Measurements from ENCODE around the gene OAS3.
"Not testable (repeated sequence)": the region's sequence is repeated elsewhere in the genome, so short reads cannot be mapped to it uniquely, and the experiment has no call there.

OAS3 gene, protein sequence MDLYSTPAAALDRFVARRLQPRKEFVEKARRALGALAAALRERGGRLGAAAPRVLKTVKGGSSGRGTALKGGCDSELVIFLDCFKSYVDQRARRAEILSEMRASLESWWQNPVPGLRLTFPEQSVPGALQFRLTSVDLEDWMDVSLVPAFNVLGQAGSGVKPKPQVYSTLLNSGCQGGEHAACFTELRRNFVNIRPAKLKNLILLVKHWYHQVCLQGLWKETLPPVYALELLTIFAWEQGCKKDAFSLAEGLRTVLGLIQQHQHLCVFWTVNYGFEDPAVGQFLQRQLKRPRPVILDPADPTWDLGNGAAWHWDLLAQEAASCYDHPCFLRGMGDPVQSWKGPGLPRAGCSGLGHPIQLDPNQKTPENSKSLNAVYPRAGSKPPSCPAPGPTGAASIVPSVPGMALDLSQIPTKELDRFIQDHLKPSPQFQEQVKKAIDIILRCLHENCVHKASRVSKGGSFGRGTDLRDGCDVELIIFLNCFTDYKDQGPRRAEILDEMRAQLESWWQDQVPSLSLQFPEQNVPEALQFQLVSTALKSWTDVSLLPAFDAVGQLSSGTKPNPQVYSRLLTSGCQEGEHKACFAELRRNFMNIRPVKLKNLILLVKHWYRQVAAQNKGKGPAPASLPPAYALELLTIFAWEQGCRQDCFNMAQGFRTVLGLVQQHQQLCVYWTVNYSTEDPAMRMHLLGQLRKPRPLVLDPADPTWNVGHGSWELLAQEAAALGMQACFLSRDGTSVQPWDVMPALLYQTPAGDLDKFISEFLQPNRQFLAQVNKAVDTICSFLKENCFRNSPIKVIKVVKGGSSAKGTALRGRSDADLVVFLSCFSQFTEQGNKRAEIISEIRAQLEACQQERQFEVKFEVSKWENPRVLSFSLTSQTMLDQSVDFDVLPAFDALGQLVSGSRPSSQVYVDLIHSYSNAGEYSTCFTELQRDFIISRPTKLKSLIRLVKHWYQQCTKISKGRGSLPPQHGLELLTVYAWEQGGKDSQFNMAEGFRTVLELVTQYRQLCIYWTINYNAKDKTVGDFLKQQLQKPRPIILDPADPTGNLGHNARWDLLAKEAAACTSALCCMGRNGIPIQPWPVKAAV

GRCh38 chr12:112937741-112938719 lies at the start of gene OAS3:
OAS3 (plus strand) TSS chr12:112938474; CDS start chr12:112938531, 57 bp downstream.
- peak; percentile 70 for DNase-seq (ENCODE audit: low spot score)
- no peak for FAIRE-seq

GRCh38 chr12:112891093-112892024 lies 46.9 kb upstream of the OAS3 start:
- FAIRE-seq (no peak), DNase-seq (ENCODE audit: low spot score) (no peak)

DNA sequence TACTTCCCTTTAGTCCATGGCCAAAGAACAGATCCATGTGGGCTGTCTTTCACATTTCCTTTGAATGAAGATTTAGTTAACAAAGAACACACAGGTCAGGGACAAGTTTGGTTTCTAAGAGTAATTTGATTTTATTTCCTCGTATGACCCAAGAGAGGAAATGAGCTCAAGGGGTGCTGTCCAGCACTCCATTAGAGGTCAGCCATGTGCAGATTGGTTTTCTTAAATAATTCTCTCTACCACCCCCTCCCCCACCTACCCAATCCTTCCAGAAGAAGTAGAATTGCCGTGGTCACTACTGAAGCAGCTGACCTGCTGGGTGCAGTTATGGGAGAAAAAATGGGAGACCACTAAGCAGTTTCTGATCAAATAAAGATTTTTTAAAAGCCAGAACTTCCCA lies 45.4 kb upstream of the OAS3 start:
- DNase-seq (ENCODE audit: low spot score) = no peak
- no peak for FAIRE-seq

DNA sequence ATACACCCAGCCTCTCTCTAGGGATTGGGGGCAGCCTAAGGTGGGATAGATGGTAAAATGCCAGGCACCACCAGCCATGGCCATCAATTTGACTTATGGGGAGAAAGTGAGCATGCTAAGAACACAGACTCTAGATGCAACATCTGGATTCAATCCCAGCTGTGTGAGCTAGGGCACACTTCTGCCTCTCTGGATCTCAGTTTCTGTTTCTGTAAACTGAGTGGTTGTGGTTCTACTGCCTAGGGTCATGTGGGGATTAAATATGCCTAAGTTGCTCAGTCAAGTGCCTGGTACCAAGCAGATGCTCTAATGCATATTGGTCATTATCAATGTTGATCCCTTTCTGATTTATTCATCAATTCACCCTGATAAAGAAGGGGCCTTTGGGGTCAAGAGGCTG lies 44.1 kb upstream of the OAS3 start:
- FAIRE-seq = no peak
- no peak for DNase-seq (ENCODE audit: low spot score)

DNA sequence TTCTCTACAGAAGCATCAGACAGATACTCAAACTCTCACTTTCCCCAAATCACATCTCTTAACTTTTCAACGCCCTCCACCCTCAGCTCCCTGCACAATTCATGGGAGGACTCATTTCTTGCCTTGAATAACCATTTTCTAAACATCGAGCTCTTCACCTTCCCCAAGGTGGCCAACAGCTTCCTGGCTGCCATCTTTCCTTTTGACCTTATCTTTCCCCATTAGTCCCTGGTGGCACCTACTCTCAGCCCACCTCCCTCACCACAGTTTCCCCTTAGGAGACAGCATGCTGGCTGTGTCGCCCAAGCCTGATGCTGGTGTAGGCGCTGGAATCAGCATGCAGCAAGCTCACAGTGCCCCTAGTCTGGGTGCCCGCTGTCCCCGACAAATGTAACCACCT lies 39.9 kb upstream of the OAS3 start:
- no peak for DNase-seq (ENCODE audit: low spot score)
- no peak for FAIRE-seq

DNA sequence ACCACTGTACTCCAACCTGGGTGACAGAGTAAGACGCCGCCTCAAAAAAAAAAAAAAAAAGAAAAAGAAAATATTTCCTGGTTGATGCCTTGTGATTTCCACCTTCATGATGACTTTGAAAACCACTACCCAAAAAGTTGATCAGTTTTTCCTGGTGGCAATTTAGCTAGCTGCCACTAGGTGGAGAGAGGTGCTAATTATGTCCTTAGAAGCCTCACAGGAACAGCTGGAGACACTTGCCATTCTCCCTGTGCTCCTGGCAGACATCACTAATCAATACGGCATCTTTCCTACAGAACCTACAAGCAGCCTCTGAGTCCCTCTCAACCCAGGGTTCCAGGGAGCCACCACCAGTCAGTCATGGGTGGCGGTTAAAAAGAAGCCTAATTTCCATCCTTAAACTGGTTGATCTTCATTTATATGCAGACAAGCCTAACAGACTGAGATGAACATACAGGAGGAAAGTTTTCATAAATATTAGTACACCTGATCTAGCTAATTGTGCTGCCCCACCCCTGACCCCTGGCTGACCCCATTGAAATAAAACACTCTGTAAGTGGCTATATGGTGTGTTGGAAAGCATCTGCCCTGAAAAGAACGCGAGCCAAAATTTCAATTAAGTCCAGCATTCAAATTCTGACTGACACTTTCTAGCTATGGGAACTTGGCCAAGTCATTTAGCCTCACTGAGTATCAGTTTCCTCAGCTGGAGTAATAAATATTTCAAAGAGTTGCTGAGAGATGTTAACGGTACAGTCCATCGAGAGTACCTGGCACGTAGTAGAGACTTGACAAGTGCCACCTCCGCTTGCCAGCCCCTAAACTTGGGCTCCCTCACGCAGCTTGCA lies 37.8 kb upstream of the OAS3 start:
- FAIRE-seq (no peak), DNase-seq (ENCODE audit: low spot score) (peak; percentile 33)

- no peak for DNase-seq (ENCODE audit: low spot score)
- no peak for FAIRE-seq
Measured at GRCh38 chr12:112901271-112901670, 37.0 kb upstream of the OAS3 start.

GRCh38 chr12:112904571-112904970 lies 33.7 kb upstream of the OAS3 start:
- DNase-seq (ENCODE audit: low spot score) = no peak

DNA sequence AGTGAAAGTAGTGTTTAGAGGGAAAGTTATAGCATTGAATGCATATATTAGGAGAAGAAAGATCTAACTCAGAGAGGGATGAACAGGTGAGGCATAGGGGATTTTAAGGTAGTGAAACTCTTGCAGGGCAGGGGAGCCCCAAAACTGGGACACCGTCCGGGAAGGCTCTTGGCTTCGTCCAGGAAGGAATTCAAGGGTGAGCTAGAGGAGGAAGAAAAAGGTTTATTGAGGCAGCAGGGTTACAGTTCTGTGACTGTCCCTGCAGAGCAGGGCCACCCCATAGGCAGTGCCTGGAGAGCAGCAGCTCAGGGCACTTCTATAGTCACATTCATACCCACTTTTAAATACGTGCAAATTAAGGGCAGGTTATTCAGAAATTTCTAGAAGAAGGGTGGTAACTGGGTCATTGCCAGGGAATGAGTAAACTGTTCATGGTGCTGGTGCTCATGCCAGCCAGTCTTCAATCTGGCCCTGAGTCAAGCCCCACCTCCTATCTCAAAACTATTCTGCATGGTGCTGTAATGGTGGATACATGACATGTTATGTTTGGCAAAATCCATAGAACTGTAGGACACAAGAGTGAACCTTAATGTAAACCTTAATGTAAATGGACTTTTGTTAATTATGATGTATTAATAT lies 32.7 kb upstream of the OAS3 start:
- FAIRE-seq = no peak

More at GRCh38 chr12:112904571-112904970, 33.7 kb upstream of the OAS3 start:
- no peak for FAIRE-seq

GRCh38 chr12:112906712-112907414 lies 31.4 kb upstream of the OAS3 start, which contains the start of gene OAS1:
OAS1 (plus strand) TSS chr12:112906962; CDS start chr12:112907040, 78 bp downstream.
- DNase-seq (ENCODE audit: low spot score) (peak; percentile 44), FAIRE-seq (no peak)

More for the DNA sequence above, 32.7 kb upstream of the OAS3 start:
- no peak for DNase-seq (ENCODE audit: low spot score)

DNA sequence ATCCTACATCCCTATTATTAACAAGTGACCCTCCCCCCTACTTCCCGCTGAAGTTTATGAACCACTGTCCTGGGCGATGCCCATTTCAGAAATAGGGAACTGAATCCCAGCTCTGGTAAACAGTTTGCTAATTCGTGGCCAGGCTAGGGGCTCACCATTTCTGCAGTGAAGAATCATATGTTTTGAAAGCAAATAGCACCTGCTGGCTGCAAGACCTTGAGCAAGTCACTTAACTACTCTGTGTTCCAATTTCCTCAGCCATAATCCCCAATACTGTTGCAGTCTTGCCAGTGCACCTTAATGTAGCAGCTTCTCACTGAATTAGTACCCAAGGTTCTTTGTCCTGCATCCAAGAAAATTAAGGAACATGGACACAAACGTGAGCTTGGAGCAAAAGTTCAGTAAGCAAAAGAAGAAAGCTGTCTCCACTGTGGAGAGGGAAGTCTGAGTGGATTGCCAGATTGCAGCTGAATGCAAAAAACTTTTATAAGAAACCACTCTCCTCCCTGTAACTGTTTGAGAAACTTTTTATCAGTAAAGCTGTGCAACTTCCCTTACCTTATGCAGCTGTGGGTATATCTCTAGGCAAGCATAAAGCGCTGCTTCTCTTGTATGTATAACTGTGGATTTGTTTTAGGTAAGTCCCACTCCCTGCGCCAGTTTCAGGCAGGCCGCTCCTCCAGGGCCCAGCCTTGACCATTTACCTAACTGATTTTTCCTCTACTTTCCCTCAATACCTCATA lies 30.7 kb upstream of the OAS3 start:
- FAIRE-seq (no peak), DNase-seq (ENCODE audit: low spot score) (no peak)

DNA sequence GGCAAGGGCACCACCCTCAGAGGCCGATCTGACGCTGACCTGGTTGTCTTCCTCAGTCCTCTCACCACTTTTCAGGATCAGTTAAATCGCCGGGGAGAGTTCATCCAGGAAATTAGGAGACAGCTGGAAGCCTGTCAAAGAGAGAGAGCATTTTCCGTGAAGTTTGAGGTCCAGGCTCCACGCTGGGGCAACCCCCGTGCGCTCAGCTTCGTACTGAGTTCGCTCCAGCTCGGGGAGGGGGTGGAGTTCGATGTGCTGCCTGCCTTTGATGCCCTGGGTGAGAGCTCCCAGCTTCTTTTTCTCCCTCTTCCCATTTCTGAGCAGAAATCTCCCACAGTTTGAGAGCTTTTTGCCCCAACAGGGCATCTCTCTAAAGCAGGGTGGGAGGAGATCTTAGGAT lies 29.7 kb upstream of the OAS3 start:
- DNase-seq (ENCODE audit: low spot score) (no peak), FAIRE-seq (no peak)

DNA sequence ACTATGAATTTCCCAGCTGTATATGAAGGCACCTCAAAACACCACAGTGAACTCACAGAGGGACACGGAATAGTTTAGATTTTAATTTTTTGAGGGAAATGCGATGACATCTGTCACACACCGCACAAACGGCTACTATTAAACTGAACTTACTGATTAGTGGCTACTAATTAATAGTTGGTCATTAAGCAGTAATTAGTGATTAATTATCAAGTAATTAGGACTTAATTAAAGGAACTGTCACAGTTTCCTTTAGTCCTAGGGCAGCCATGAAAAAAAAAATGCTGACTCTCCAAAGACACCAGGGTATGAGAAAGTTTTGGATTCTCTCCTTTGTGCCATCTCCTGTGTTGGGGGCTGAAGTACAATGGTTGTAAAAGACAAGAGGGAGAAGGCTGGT lies 28.6 kb upstream of the OAS3 start:
- FAIRE-seq = no peak

GRCh38 chr12:112913038-112913688 lies 25.1 kb upstream of the OAS3 start:
- FAIRE-seq = no peak
- DNase-seq (ENCODE audit: low spot score) = no peak

More for the DNA sequence above, 28.6 kb upstream of the OAS3 start:
- no peak for DNase-seq (ENCODE audit: low spot score)

DNA sequence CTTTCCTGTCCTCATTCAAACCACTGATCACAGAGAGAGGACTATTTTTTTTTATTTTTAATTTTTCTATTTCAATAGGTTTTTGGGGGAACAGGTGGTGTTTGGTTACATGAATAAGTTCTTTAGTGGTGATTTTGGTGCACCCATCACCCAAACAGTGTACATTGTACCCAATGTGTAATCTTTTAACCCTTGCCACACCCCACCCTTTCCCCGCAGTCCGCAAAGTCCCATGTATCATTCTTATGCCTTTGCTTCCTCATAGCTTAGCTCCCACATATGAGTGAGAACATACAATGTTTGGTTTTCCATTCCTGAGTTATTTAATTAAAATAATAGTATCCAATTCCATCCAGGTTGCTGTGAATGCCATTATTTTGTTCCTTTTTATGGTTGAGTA lies 24.4 kb upstream of the OAS3 start:
- not testable (repeated sequence) for FAIRE-seq; DNase-seq (ENCODE audit: low spot score)

DNA sequence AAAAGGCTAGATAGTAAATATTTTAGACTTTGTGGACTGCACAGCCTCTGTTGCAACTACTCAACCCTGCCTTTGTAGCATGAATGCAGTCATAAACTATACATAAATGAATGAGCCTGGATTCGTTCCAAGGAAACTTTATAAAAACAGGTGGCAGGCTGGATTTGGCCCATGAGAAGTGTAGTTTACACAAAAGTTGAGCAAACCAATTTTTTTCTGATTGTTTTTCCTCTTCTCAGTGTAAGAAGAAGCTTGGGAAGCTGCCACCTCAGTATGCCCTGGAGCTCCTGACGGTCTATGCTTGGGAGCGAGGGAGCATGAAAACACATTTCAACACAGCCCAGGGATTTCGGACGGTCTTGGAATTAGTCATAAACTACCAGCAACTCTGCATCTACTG lies 22.0 kb upstream of the OAS3 start:
- FAIRE-seq = no peak
- DNase-seq (ENCODE audit: low spot score) = no peak
